ENCODE data around the gene ZNF134.

ZNF134 gene

DNA sequence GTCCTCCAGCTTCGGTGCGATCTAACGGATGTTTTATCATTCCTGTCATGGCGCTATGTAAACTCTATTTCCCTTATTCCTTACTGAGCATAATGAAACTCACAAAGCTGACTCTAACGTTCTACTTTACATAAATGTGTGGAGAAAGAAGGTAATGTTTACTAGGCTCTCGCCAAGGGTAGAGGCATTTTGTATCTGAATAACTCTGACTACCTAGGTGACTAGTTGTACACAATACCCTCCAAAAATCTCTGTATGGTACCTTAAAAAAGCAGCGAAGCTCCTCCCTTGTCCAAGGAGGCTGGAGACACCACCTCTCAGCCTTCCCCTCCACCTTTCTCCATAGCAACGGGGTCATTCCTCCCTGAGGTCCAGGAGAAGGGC lies 14.7 kb upstream of the ZNF134 start:
- Histone ChIP-seq H3K27ac (ENCODE audit: low read depth, low read length) (no peak overlapping the region), H3K4me1 (ENCODE audit: control insufficient read depth, insufficient read depth, low read length, unreplicated experiment) (peaks cover 3% of the 10 kb centered on the region), H2AFZ (ENCODE audit: low read length, unreplicated experiment) (peak overlapping the region; percentile 67), H3K79me2 (ENCODE audit: control insufficient read depth, insufficient read depth, low read length, unreplicated experiment) (peaks cover 21% of the 10 kb centered on the region), H3K27me3 (ENCODE audit: insufficient read depth, low read length) (no peaks in the 10 kb centered on the region), H3K4me3 (ENCODE audit: low read depth, low read length) (peak overlapping the region; percentile 83), H3K36me3 (ENCODE audit: insufficient read depth, low read length) (peaks cover 9% of the 10 kb centered on the region; the same call in 1 of the 2 replicates)

DNA sequence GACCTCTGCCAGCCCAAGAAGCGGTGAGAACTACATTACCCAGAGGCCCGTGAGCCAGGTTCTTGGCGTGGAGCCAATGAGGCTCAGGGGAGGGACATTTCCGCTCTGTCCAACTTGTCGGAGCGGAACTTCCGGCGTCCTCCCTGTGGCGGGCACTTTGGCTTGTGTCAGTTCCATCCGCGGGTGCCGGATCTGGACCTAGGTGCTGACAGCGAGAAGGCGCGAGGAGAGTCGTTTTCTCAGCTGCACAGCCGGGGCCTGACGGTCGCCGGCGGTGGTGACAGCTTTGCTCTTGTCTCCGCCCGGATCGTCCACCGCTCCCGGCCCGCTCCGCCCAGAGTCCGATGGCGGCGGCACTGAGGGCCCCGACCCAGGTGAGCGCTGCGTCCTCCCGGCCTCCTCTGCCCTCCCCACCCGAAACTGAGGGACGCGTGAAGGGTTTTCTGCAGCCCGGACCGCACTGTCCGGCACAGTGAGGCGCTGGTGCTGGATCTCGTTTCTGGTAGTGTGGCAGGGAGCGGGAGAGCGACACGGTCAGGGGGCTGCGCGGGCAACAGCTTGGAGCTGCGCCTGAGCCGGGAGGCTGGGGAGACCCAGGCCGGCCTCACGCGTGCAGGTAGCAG lies 14.2 kb upstream of the ZNF134 start, which contains the start of gene ZNF530:
TSS of gene ZNF530 (plus strand) at position 125 of the 623 bp plus-strand sequence. CDS start 4,461 bp downstream, outside the sequence.
- H3K4me1 ChIP-seq (ENCODE audit: control insufficient read depth, insufficient read depth, low read length, unreplicated experiment): peaks cover 3% of the 10 kb centered on the region
- H3K27me3 ChIP-seq (ENCODE audit: insufficient read depth, low read length): no peaks in the 10 kb centered on the region
- no peak within 1 kb of the TSS for H3K27ac ChIP-seq (ENCODE audit: low read depth, low read length)
- peaks cover 21% of the 10 kb centered on the region for H3K79me2 ChIP-seq (ENCODE audit: control insufficient read depth, insufficient read depth, low read length, unreplicated experiment)
- H3K4me3 ChIP-seq (ENCODE audit: low read depth, low read length): peak within 1 kb of the TSS; percentile 83
- peak within 1 kb of the TSS; percentile 67 for H2AFZ ChIP-seq (ENCODE audit: low read length, unreplicated experiment)
- H3K36me3 ChIP-seq (ENCODE audit: insufficient read depth, low read length): peaks cover 13% of the 10 kb centered on the region

DNA sequence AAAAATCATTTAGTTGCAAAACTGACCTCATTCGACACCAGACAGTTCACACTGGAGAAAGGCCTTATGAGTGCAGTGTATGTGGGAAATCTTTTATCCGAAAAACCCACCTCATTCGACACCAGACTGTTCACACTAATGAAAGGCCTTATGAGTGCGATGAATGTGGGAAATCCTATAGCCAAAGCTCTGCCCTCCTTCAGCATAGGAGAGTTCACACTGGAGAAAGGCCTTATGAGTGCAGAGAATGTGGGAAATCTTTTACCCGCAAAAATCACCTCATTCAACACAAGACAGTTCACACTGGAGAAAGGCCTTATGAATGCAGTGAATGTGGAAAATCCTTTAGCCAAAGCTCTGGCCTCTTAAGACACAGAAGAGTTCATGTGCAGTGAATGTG lies 7.1 kb upstream of the ZNF134 start:
- no peak overlapping the region for H3K4me3 ChIP-seq (ENCODE audit: low read depth, low read length)
- no peak overlapping the region for H3K27ac ChIP-seq (ENCODE audit: low read depth, low read length)
- no peaks in the 10 kb centered on the region for H3K27me3 ChIP-seq (ENCODE audit: insufficient read depth, low read length)
- no peaks in the 10 kb centered on the region for H3K4me1 ChIP-seq (ENCODE audit: control insufficient read depth, insufficient read depth, low read length, unreplicated experiment)
- H2AFZ ChIP-seq (ENCODE audit: low read length, unreplicated experiment): no peak overlapping the region
- peaks cover 5% of the 10 kb centered on the region for H3K79me2 ChIP-seq (ENCODE audit: control insufficient read depth, insufficient read depth, low read length, unreplicated experiment)
- peaks cover 46% of the 10 kb centered on the region for H3K36me3 ChIP-seq (ENCODE audit: insufficient read depth, low read length)

DNA sequence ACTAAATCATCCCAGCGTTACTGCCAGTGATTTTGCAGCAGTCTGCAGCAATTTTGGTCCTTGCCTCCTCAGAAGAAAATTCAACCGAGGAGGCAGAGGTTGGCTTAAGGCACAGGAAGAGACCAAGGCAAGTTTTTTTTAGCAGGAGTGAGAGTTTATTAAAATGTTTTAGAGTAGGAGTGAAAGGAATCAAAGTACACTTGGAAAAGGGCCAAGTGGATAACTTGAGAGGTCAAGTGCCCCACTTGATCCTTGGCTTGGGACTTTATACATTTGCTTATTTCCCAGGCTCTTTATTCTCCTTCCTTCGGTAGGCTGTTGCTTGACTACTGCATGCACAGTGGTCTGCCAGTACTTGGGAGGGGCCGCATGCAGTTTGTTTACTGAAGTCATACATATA lies 2.9 kb upstream of the ZNF134 start:
- no peaks in the 10 kb centered on the region for H3K4me1 ChIP-seq (ENCODE audit: control insufficient read depth, insufficient read depth, low read length, unreplicated experiment)
- peaks cover 32% of the 10 kb centered on the region for H3K36me3 ChIP-seq (ENCODE audit: insufficient read depth, low read length)
- H3K79me2 ChIP-seq (ENCODE audit: control insufficient read depth, insufficient read depth, low read length, unreplicated experiment): peaks cover 21% of the 10 kb centered on the region
- H3K27ac ChIP-seq (ENCODE audit: low read depth, low read length): no peak overlapping the region
- no peaks in the 10 kb centered on the region for H3K27me3 ChIP-seq (ENCODE audit: insufficient read depth, low read length)
- H2AFZ ChIP-seq (ENCODE audit: low read length, unreplicated experiment): no peak overlapping the region
- no peak overlapping the region for H3K4me3 ChIP-seq (ENCODE audit: low read depth, low read length)

DNA sequence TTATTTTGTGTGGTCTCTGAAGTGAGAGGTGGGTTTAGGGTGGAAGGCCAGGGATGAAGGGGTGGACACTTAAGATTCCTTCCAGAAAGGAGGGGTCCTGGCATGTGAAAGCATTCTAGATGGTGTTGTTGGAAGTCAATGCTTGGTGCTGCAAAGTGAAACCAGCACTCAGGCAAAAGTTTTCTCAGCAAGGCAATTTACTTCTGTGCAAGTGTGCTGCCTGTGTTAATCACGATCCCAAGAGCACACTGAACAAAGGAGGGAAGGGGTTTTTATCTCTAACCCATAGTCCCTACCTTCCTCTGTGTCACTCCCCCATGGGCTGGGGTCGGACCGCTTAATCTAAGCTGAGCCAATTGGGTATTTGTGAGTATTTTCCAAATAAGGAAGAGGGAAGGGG lies 1.3 kb downstream of the ZNF134 start:
- Histone ChIP-seq H3K36me3 (ENCODE audit: insufficient read depth, low read length) (peaks cover 54% of the 10 kb centered on the region), H3K4me3 (ENCODE audit: low read depth, low read length) (peak overlapping the region; percentile 93), H3K27me3 (ENCODE audit: insufficient read depth, low read length) (no peaks in the 10 kb centered on the region), H3K27ac (ENCODE audit: low read depth, low read length) (no peak overlapping the region), H3K79me2 (ENCODE audit: control insufficient read depth, insufficient read depth, low read length, unreplicated experiment) (peaks cover 52% of the 10 kb centered on the region), H2AFZ (ENCODE audit: low read length, unreplicated experiment) (no peak overlapping the region), H3K4me1 (ENCODE audit: control insufficient read depth, insufficient read depth, low read length, unreplicated experiment) (no peaks in the 10 kb centered on the region)

DNA sequence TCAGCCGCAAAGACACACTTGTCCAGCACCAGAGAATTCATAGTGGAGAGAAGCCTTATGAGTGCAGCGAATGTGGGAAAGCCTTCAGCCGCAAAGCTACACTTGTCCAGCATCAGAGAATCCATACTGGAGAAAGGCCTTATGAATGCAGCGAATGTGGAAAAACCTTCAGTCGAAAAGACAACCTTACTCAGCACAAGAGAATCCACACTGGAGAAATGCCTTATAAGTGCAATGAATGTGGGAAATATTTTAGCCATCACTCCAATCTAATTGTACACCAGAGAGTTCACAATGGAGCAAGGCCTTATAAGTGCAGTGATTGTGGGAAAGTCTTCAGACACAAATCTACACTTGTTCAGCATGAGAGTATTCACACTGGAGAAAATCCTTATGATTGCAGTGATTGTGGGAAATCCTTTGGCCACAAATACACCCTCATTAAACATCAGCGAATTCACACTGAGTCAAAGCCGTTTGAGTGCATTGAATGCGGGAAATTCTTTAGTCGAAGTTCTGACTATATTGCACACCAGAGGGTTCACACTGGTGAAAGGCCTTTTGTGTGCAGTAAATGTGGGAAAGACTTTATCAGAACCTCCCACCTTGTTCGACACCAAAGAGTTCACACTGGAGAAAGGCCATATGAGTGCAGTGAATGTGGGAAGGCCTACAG lies 6.8 kb downstream of the ZNF134 start:
- Histone ChIP-seq H2AFZ (ENCODE audit: low read length, unreplicated experiment) (no peak overlapping the region), H3K4me1 (ENCODE audit: control insufficient read depth, insufficient read depth, low read length, unreplicated experiment) (no peaks in the 10 kb centered on the region), H3K27me3 (ENCODE audit: insufficient read depth, low read length) (no peaks in the 10 kb centered on the region), H3K4me3 (ENCODE audit: low read depth, low read length) (no peak overlapping the region), H3K36me3 (ENCODE audit: insufficient read depth, low read length) (peaks cover 89% of the 10 kb centered on the region), H3K27ac (ENCODE audit: low read depth, low read length) (no peak overlapping the region), H3K79me2 (ENCODE audit: control insufficient read depth, insufficient read depth, low read length, unreplicated experiment) (peaks cover 44% of the 10 kb centered on the region)

DNA sequence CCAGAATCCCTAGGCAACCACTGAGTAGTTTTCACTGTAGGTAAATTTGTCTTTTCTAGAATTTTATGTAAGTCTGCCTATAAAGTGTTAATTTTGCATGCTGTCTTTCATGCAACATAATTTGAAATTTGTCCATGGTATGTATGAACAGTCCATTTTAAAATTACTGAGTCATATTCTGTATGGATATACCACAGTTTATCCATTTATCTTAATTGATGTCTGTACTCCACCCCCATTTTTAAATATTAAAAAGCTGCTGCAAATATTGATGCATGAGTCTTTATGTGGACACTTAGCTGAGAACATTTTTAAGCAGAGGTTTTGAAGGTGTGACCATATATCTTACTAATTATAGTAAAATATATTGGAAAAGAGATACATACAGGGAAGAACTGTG lies 9.0 kb downstream of the ZNF134 start:
- Histone ChIP-seq H3K4me1 (ENCODE audit: control insufficient read depth, insufficient read depth, low read length, unreplicated experiment) (no peaks in the 10 kb centered on the region), H3K36me3 (ENCODE audit: insufficient read depth, low read length) (peaks cover 66% of the 10 kb centered on the region), H3K79me2 (ENCODE audit: control insufficient read depth, insufficient read depth, low read length, unreplicated experiment) (peaks cover 21% of the 10 kb centered on the region), H3K27me3 (ENCODE audit: insufficient read depth, low read length) (no peaks in the 10 kb centered on the region), H3K4me3 (ENCODE audit: low read depth, low read length) (no peak overlapping the region), H3K27ac (ENCODE audit: low read depth, low read length) (no peak overlapping the region), H2AFZ (ENCODE audit: low read length, unreplicated experiment) (no peak overlapping the region)

DNA sequence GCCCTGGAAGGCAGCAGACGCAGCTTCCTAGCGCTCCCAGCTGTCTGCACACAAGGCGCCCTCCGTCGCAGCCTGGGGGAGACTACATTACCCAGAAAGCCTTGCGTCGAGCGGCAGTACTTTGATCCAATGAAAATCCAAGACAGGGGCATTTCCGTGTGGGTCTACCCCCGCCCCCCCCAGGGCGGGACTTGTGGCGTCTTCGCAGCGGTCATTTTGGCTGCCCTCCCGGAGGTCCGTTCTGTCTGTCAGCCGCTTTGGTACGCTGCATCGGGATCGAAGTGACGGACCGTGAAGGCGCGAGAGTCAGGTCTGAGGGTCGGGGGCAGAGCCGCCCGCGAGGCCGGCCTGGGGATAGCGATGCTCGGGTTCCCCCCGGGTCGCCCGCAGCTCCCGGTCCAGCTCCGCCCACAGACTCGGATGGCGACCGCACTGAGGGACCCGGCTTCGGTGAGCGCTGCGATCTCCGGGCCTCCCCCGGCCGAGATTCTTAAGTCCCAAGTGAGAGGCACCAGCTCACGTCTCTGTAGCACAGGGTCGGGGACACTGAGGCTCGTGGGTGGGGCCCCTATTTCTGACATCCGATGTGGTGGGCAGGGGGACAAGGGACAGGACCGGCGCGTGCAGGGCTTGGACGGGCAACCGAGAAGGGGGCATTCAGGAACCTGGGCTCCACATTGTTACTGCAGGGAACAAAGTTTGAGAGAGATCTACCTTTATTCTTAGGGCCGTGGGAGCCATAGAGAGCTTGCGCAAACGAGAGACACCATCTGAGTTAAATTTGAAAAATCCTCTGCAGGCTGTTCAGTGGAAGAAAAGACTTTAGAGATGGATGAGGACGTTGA lies 19.2 kb downstream of the ZNF134 start, which contains the start of gene ZNF211:
TSS of gene ZNF211 (plus strand) at position 182 of the 845 bp plus-strand sequence. CDS start at position 361, 179 bp downstream.
- Histone ChIP-seq H2AFZ (ENCODE audit: low read length, unreplicated experiment) (peak within 1 kb of the TSS; percentile 78), H3K79me2 (ENCODE audit: control insufficient read depth, insufficient read depth, low read length, unreplicated experiment) (peaks cover 4% of the 10 kb centered on the region), H3K4me1 (ENCODE audit: control insufficient read depth, insufficient read depth, low read length, unreplicated experiment) (no peaks in the 10 kb centered on the region), H3K4me3 (ENCODE audit: low read depth, low read length) (peak within 1 kb of the TSS; percentile 85), H3K27ac (ENCODE audit: low read depth, low read length) (no peak within 1 kb of the TSS), H3K36me3 (ENCODE audit: insufficient read depth, low read length) (peaks cover 27% of the 10 kb centered on the region), H3K27me3 (ENCODE audit: insufficient read depth, low read length) (no peaks in the 10 kb centered on the region)

DNA sequence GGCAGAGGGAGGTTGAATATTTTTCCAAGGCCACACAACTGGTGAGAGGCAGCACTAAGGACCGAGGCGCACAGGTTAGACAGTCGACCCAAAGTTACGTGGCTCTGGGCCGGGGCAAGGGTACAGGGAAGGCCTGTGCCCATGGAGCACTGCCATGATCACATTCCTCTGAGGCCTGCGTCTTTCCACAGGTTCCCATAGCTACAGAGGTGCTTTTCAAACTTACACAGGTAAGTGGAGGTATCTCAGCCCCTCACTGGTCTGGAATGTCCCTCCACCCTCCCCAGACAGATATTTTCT lies 19.7 kb downstream of the ZNF134 start:
- no peak overlapping the region for H3K27ac ChIP-seq (ENCODE audit: low read depth, low read length)

DNA sequence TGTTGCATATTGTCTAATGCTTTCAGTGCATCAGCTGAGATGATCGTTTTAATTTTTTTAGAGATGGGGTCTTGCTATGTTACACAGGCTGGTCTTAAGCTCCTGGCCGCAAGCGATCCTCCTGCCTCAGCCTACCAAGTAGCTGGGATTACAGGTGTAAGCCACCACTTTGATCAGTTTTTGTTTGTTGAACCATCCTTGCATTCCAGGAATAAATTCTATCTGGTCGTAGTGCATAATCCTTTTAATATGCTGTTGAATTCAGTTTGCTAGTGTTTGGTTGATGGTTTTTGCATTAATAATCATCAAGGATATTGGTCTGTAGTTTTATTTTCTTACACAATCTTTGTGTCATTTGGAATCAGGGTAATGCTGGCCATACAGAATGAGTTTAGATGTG lies 23.3 kb downstream of the ZNF134 start:
- H3K4me3 ChIP-seq (ENCODE audit: low read depth, low read length): no peak overlapping the region
- H3K4me1 ChIP-seq (ENCODE audit: control insufficient read depth, insufficient read depth, low read length, unreplicated experiment): no peaks in the 10 kb centered on the region
- no peak overlapping the region for H2AFZ ChIP-seq (ENCODE audit: low read length, unreplicated experiment)
- H3K36me3 ChIP-seq (ENCODE audit: insufficient read depth, low read length): peaks cover 62% of the 10 kb centered on the region
- no peaks in the 10 kb centered on the region for H3K27me3 ChIP-seq (ENCODE audit: insufficient read depth, low read length)
- H3K79me2 ChIP-seq (ENCODE audit: control insufficient read depth, insufficient read depth, low read length, unreplicated experiment): peaks cover 4% of the 10 kb centered on the region
- no peak overlapping the region for H3K27ac ChIP-seq (ENCODE audit: low read depth, low read length)

More for the DNA sequence above, 19.7 kb downstream of the ZNF134 start:
- Histone ChIP-seq H2AFZ (ENCODE audit: low read length, unreplicated experiment) (peak overlapping the region; percentile 78), H3K36me3 (ENCODE audit: insufficient read depth, low read length) (peaks cover 32% of the 10 kb centered on the region), H3K4me3 (ENCODE audit: low read depth, low read length) (peak overlapping the region; percentile 85), H3K27me3 (ENCODE audit: insufficient read depth, low read length) (no peaks in the 10 kb centered on the region), H3K79me2 (ENCODE audit: control insufficient read depth, insufficient read depth, low read length, unreplicated experiment) (peaks cover 4% of the 10 kb centered on the region), H3K4me1 (ENCODE audit: control insufficient read depth, insufficient read depth, low read length, unreplicated experiment) (no peaks in the 10 kb centered on the region)

All from ACC112 (cell line).